ENCODE data around the gene IL17B. TPM values are rescaled to one million over a fixed set of nuclear protein-coding genes. Genes with fewer than 3 reads are reported as not detected.

Gene IL17B
- total and polyA plus RNA-seq, 2 of the 13 experiments (the other 11 are each of a cell fraction or from before 2014, with no cell fraction given): 0.29 to 2.6 TPM

DNA sequence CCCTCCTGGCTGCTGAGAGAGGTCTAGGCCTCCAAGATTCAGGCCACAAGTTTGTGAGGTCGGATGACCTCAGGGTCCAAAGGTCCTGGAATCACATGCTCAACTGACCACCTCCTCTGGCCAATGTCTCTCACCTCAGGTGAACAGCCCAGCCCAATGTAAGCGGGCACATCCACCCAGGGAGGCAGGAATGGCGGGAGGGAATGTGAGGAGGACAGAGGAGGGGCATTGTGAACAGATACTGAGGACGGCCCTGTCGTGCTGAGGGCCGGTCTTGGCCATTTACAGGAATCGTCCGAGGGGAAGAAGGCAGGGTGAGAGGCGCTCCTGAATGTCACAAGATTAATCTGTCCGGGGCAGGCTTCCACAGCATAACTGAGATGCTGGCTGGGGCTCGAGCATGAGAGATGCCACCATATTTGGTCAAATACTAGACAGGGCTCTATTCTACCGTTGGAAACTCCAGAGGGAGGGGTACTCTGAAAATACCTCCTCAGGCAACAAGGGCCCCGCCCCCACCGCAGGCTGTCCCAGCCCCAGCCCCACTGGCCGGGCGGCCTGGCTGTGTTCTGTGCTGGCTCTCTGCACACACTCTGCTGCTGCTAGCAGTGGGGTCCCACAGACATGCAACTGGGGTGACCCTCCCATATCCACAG, 1.5 kb upstream of the IL17B start (continued):
- TF ChIP-seq, protein P1, sequence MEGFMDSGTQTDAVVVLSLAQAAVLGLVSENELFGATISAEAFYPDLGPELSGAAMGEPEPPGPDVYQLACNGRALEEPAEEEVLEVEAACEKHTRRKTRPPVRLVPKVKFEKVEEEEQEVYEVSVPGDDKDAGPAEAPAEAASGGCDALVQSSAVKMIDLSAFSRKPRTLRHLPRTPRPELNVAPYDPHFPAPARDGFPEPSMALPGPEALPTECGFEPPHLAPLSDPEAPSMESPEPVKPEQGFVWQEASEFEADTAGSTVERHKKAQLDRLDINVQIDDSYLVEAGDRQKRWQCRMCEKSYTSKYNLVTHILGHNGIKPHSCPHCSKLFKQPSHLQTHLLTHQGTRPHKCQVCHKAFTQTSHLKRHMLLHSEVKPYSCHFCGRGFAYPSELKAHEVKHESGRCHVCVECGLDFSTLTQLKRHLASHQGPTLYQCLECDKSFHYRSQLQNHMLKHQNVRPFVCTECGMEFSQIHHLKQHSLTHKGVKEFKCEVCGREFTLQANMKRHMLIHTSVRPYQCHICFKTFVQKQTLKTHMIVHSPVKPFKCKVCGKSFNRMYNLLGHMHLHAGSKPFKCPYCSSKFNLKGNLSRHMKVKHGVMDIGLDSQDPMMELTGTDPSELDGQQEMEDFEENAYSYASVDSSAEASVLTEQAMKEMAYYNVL (CRISPR knock-in tag; IDR thresholded peaks at IDR 0.05; ENCODE audit: borderline replicate concordance): no peak; the same call in 1 of the 2 replicates
- TF ChIP-seq MEIS2 (CRISPR knock-in tag; IDR thresholded peaks at IDR 0.05): 0 out of 2 replicates have a peak, but pooled peaks have one; percentile 35
- TF ChIP-seq STAG1 (CRISPR knock-in tag; IDR thresholded peaks at IDR 0.05): no peak
- TF ChIP-seq GATAD2A (CRISPR knock-in tag; IDR thresholded peaks at IDR 0.05): peak; percentile 62
- no peak for TF ChIP-seq ZNF552 (CRISPR knock-in tag; IDR thresholded peaks at IDR 0.05; ENCODE audit: borderline replicate concordance)
- TF ChIP-seq TEAD3 (CRISPR knock-in tag; optimal IDR thresholded peaks at IDR 0.05; ENCODE audit: borderline replicate concordance): peak; percentile 87
- TF ChIP-seq ZFP91 (CRISPR knock-in tag; IDR thresholded peaks at IDR 0.05; ENCODE audit: borderline replicate concordance): peak; percentile 31; the same call in 1 of the 2 replicates
- TF ChIP-seq RNF2 (conservative IDR thresholded peaks at IDR 0.05; ENCODE audit: low read depth): no peak
- TF ChIP-seq HNF1B (CRISPR knock-in tag; IDR thresholded peaks at IDR 0.05): peak; percentile 45; the same call in 1 of the 2 replicates
- peak; percentile 73 for TF ChIP-seq TAF1 (CRISPR knock-in tag; IDR thresholded peaks at IDR 0.05)
- peak; percentile 45; the same call in 1 of the 2 replicates for TF ChIP-seq POLR2AphosphoS5 (IDR thresholded peaks at IDR 0.05; ENCODE audit: low read depth, low read length)
- peak; percentile 72 for TF ChIP-seq PAXIP1 (CRISPR knock-in tag; conservative IDR thresholded peaks at IDR 0.05)
- TF ChIP-seq MXD4 (CRISPR knock-in tag; IDR thresholded peaks at IDR 0.05): 0 out of 2 replicates have a peak, but pooled peaks have one; percentile 27
- no peak for TF ChIP-seq TGIF2 (CRISPR knock-in tag; IDR thresholded peaks at IDR 0.05)
- peak; percentile 83 for TF ChIP-seq RXRB (CRISPR knock-in tag; IDR thresholded peaks at IDR 0.05; ENCODE audit: borderline replicate concordance)
- TF ChIP-seq NKX3-1 (CRISPR knock-in tag; IDR thresholded peaks at IDR 0.05): no peak
- TF ChIP-seq YEATS4 (CRISPR knock-in tag; IDR thresholded peaks at IDR 0.05; ENCODE audit: borderline replicate concordance): peak; percentile 70; the same call in 1 of the 2 replicates
- TF ChIP-seq ZC3H13 (CRISPR knock-in tag; IDR thresholded peaks at IDR 0.05): peak; percentile 14; the same call in 1 of the 2 replicates
- peak; percentile 45 for TF ChIP-seq YY1 (IDR thresholded peaks at IDR 0.05; ENCODE audit: insufficient read depth, insufficient replicate concordance, low read depth, low read length)
- TF ChIP-seq ZFY (CRISPR knock-in tag; IDR thresholded peaks at IDR 0.05): peak; percentile 49; the same call in 1 of the 2 replicates
- no peak for TF ChIP-seq NRL (CRISPR knock-in tag; IDR thresholded peaks at IDR 0.05; ENCODE audit: borderline replicate concordance)
- TF ChIP-seq DMAP1 (CRISPR knock-in tag; IDR thresholded peaks at IDR 0.05): 0 out of 2 replicates have a peak, but pooled peaks have one; percentile 47
